GM12878 (cell line): ENCODE results near the gene ABHD17A.

ENCODE experiments used
- ATF2 ChIP-seq: IDR thresholded peaks from 2 replicates; pipeline ENCODE4 v1.6.1; 2012; ENCODE audit warnings: low read length, inconsistent platforms
- CTCF ChIP-seq, 3 experiments: IDR thresholded peaks in 2 of 3; conservative IDR thresholded peaks in 1 of 3; 2 replicates each; pipeline ENCODE4 v1.5.1; 2011; ENCODE audit warnings: low read depth in 3 of 3, low read length in 3 of 3, mild to moderate bottlenecking in 3 of 3, control low read depth in 2 of 3, moderate library complexity in 2 of 3, inconsistent platforms in 1 of 3, mixed read lengths in 1 of 3; ENCODE audit not compliant: control insufficient read depth in 2 of 3, insufficient read depth in 1 of 3; ENCODE audit errors: extremely low read depth in 1 of 3
- EP300 ChIP-seq, 2 experiments: fragments of 150-350 bp in 1 of 2; IDR thresholded peaks; 2 replicates each; pipeline ENCODE4 v1.6.1; 2011 to 2012; ENCODE audit warnings: low read depth in 2 of 2, low read length in 2 of 2, borderline replicate concordance in 1 of 2, improper control_type of control experiment in 1 of 2, inconsistent platforms in 1 of 2; ENCODE audit not compliant: control insufficient read depth in 1 of 2
- FOXK2 ChIP-seq: fragments of 450-650 bp; IDR thresholded peaks from 2 replicates; pipeline ENCODE4 v1.6.1; 2017; ENCODE audit warnings: mild to moderate bottlenecking, moderate library complexity
- POLR2A ChIP-seq: IDR thresholded peaks from 2 replicates; pipeline ENCODE4 v1.6.1; 2011; ENCODE audit warnings: low read depth, mild to moderate bottlenecking, low read length
- RBBP5 ChIP-seq: fragments of 200-600 bp; sonication (generic); conservative IDR thresholded peaks from 2 replicates; pipeline ENCODE4 v1.6.1; 2016
- REST ChIP-seq: IDR thresholded peaks from 2 replicates; pipeline ENCODE4 v1.6.1; 2012; ENCODE audit warnings: mild to moderate bottlenecking, low read depth, low read length

DNA sequence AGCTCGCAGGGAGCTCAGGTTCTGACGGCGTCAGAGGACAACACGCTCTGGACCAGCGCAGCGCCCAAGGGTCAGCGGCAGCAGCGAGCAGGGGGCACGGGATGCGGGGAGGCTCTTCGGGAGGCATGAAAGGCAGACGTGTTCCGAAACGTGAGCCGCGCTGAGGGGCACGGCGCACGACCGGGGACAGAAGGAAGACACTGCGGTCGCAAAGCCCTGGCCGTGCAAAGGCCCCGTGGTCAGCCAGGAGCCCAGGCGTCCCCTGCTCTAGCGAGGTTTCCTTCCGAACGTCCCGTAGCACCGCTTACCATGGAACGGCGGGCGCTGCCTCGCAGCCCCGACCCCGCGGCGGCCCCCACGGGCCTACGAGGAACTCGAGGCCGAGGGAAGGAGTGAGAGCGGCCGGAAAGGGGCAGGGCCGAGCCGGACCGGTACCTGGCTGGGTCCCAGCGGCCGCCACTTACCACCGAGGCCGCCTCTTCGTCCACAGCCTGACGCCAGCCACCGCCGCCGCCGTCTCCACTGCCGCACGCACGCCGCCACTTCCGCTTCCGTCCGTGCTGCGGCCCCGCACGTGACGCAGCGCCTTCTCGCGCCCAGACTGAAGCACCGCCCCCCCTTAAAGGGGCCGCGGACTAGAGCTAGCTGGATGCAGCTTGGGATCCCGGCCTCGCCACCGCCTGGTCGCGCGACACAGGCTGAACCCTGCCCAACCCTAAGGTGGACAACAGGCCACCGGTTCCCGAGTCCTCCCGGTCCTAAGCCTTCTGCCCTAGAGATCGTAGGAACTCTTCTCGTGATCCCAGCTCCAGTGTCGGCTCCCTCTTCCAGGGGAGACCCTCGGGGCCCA is 9.4 kb downstream of the ABHD17A start:
- TF ChIP-seq EP300 (IDR thresholded peaks at IDR 0.05; ENCODE audit: borderline replicate concordance in 1 of 2, control insufficient read depth in 1 of 2, low read depth in 2 of 2, low read length in 2 of 2): peak in 1 of 2 experiments; percentile 44; a peak in 1 of 4 replicates
- no peak for TF ChIP-seq CTCF (IDR thresholded peaks at IDR 0.05 in 2 of 3, conservative IDR thresholded peaks at IDR 0.05 in 1 of 3; ENCODE audit: control insufficient read depth in 2 of 3, extremely low read depth in 1 of 3, insufficient read depth in 1 of 3, low read depth in 3 of 3, low read length in 3 of 3)
- TF ChIP-seq FOXK2: no peak
- no peak for TF ChIP-seq REST
- TF ChIP-seq POLR2A: peak; percentile 96
- TF ChIP-seq RBBP5: no peak
- no peak for TF ChIP-seq ATF2
